Esophagus muscularis mucosa (tissue), 4 donors: Measurements from ENCODE around the gene CDH26. TPM values are rescaled to one million over a fixed set of nuclear protein-coding genes. Genes with fewer than 3 reads are reported as not detected.

ENCODE experiments used
- DNase-seq: peaks from one replicate; pipeline ENCODE4 v3.0.0-alpha.2; 2017; ENCODE audit errors: extremely low spot score
- H3K27ac ChIP-seq, 4 donors: fragments of 200-600 bp; sonication (generic); replicated peaks in 1 of 4; 1 replicate in 3 of 4; 2 replicates in 1 of 4; pipeline ENCODE4 v1.5.1; 2016 to 2019; ENCODE audit warnings: mild to moderate bottlenecking in 1 of 4
- H3K27me3 ChIP-seq, 4 donors: fragments of 200-600 bp; sonication (generic); one replicate each; pipeline versions ENCODE4 v1.5.1 to v1.6.0; 2016 to 2019
- H3K36me3 ChIP-seq, 4 donors: fragments of 200-600 bp; sonication (generic); one replicate each; pipeline ENCODE4 v1.5.1; 2016 to 2019
- H3K4me1 ChIP-seq, 4 donors: fragments of 200-600 bp; sonication (generic); one replicate each; pipeline ENCODE4 v1.5.1; 2016 to 2019
- H3K4me3 ChIP-seq, 4 donors: fragments of 200-600 bp; sonication (generic); 1 replicate in 2 of 4; 2 replicates in 2 of 4; pipeline ENCODE4 v1.5.1; 2016 to 2019; ENCODE audit warnings: mild to moderate bottlenecking in 4 of 4, moderate library complexity in 1 of 4
- H3K9me3 ChIP-seq, 4 donors: fragments of 200-600 bp; sonication (generic); 1 replicate in 3 of 4; 2 replicates in 1 of 4; pipeline ENCODE4 v1.5.1; 2016 to 2019
- CTCF ChIP-seq, 3 experiments: fragments of 200-600 bp in 2 of 3; fragments of 450-650 bp in 1 of 3; sonication (generic) in 2 of 3; IDR thresholded peaks; one replicate each; pipeline ENCODE4 v1.5.1; 2017 to 2019; ENCODE audit warnings: antibody characterized with exemption in 3 of 3, mild to moderate bottlenecking in 2 of 3, moderate library complexity in 1 of 3
- EP300 ChIP-seq: sonication (generic); formaldehyde crosslinking; IDR thresholded peaks from one replicate; pipeline ENCODE4 v1.6.1; 2017; ENCODE audit warnings: antibody characterized with exemption
- POLR2A ChIP-seq: fragments of 450-650 bp; IDR thresholded peaks from one replicate; pipeline ENCODE4 v1.6.1; 2017; ENCODE audit warnings: antibody characterized with exemption, moderate library complexity, mild to moderate bottlenecking, low read depth
- POLR2AphosphoS5 ChIP-seq, 2 donors: sonication (generic); formaldehyde crosslinking; IDR thresholded peaks; one replicate each; pipeline ENCODE4 v1.6.1; 2017; ENCODE audit warnings: antibody characterized with exemption in 2 of 2
- WGBS: methylation state at CpG from one replicate; pipeline ENCODE4 v1.1.5; 2018; 5-methylcytosine and 5-hydroxymethylcytosine counted together
- intact Hi-C: fragments of 100-400 bp; cut with DNase I; formaldehyde crosslinking; loops from one replicate; pipeline ENCODE4 v1.15.1; 2023
- total RNA-seq, 4 donors: library from RNA; depleted of rRNA; stranded (reverse); fragments of >200 nt; gene quantifications; one replicate each; pipeline versions ENCODE4 v1.1.0 to v1.2.1, GENCODE V29; 2016

Gene CDH26
- total RNA-seq, 4 donors from 2014 or later = 0.39 to 1.3 (median 0.82) TPM

DNA sequence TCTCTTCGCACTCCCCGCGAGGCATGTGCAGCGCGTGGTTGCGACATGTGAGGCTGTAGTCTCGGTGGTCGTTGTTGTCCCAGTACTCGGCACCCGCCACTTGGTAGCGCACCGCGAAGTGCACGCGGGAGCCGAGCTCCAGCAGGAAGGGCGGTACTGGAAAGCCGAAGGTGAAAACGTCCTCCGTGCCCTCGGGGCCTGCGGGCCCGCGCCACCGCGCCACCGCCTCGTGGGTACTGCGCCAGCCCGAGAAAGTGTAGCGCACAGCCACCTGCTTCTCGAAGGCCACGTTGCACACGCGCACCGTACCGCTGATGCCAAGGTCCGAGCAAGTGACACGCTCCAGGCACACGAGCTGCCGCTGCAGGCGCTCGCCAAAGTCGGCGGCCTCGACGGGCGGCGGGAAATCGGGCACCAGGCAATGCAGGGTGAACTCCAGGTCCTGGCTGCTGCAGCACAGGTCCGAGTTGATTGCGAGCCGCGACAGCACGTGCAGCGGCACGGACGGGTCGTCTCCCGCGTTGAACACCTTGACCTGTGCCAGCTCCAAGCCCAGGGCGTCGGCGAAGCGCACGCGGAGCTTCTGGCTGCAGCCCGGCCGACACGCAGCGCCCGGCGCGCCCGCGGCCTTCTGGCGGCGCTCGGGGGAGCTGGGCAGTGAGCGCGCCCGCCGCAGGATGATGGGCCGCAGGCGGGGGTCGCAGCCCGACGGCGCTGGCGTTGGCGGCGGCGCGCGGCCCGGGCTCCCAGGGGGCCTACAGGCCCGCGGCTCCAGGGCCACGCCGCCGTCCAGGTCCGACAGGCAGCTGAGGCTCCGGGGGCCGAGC is 19.0 kb upstream of the CDH26 start:
- Histone ChIP-seq H3K27ac (peak overlapping the region; percentile 93 to 99 (median 97)), H3K4me3 (peak overlapping the region; percentile 74 to 84 (median 80)), H3K9me3 (no peaks in the 10 kb centered on the region), H3K4me1 (peaks cover 41 to 61% (median 54%) of the 10 kb centered on the region in 4 donors), H3K27me3 (no peaks in the 10 kb centered on the region), H3K36me3 (peaks cover 6 to 23% (median 15%) of the 10 kb centered on the region in 4 donors)
- 89% methylated on average over 18 of the region's 104 CpGs for WGBS
- DNase-seq = no peak
- intact Hi-C loops = no loop called here
- TF ChIP-seq CTCF (IDR thresholded peaks at IDR 0.05) (no peak), POLR2AphosphoS5 (IDR thresholded peaks at IDR 0.05) (no peak), POLR2A (no peak), EP300 (no peak)

DNA sequence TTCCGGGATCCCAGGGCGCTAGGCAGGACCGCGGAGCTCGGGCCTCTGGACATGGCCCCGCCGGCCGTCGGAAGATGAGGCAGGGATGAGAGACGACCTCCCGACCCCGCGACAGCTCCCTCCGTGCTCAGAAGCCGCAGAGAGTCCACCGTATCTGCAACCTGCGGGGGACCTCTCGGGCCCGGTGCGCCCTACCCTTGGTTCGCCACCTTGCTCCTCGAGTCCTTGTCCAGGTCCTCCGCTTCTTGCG is 18.4 kb upstream of the CDH26 start:
- Histone ChIP-seq H3K27me3 (no peaks in the 10 kb centered on the region), H3K9me3 (no peaks in the 10 kb centered on the region), H3K4me3 (peak overlapping the region; percentile 74 to 84 (median 80)), H3K4me1 (peaks cover 44 to 63% (median 56%) of the 10 kb centered on the region in 4 donors), H3K36me3 (peaks cover 12 to 29% (median 21%) of the 10 kb centered on the region in 4 donors), H3K27ac (peak overlapping the region; percentile 93 to 99 (median 97))
- WGBS = 1% methylated on average over 12 of the region's 24 CpGs
- no peak for DNase-seq
- TF ChIP-seq EP300 (no peak), POLR2AphosphoS5 (IDR thresholded peaks at IDR 0.05) (no peak), POLR2A (no peak), CTCF (IDR thresholded peaks at IDR 0.05) (no peak)
- intact Hi-C loops = no loop called here

- peak; percentile 44 for TF ChIP-seq POLR2A
- peak in 1 of 3 experiments; percentile 16 for TF ChIP-seq CTCF (IDR thresholded peaks at IDR 0.05)
- no peak for TF ChIP-seq EP300
- peak; percentile 89 to 95 for TF ChIP-seq POLR2AphosphoS5 (IDR thresholded peaks at IDR 0.05)
- Histone ChIP-seq H3K9me3 (no peaks in the 10 kb centered on the region), H3K27me3 (no peaks in the 10 kb centered on the region), H3K4me3 (peak within 1 kb of the TSS; percentile 74 to 84 (median 80)), H3K36me3 (peaks cover 12 to 34% (median 21%) of the 10 kb centered on the region in 4 donors), H3K4me1 (peaks cover 49 to 68% (median 61%) of the 10 kb centered on the region in 4 donors), H3K27ac (peak within 1 kb of the TSS; percentile 93 to 99 (median 97))
- under 1% methylated on average over 27 of the region's 57 CpGs for WGBS
- intact Hi-C loops = no loop called here
- peak; percentile 99 for DNase-seq
These were observed 17.9 kb upstream of the CDH26 start, which contains the start of the genes FAM217B and PPP1R3D for GRCh38 chr20:59940129-59940955. TSS of gene FAM217B (plus strand) at chr20:59940389. CDS start at chr20:59943944, 3,555 bp downstream. TSS of gene PPP1R3D (minus strand) at chr20:59940305. CDS start at chr20:59939931, 374 bp downstream.

GRCh38 chr20:59940956-59941294 is 17.3 kb upstream of the CDH26 start:
- WGBS = 0% methylated on average over 4 of the region's 4 CpGs
- no peak for DNase-seq
- no peaks in the 10 kb centered on the region for H3K9me3 ChIP-seq
- H3K36me3 ChIP-seq = peaks cover 12 to 38% (median 21%) of the 10 kb centered on the region in 4 donors
- TF ChIP-seq EP300 (no peak), POLR2A (no peak), CTCF (IDR thresholded peaks at IDR 0.05) (no peak), POLR2AphosphoS5 (IDR thresholded peaks at IDR 0.05) (no peak)
- H3K4me3 ChIP-seq = peak overlapping the region; percentile 74 to 84 (median 80)
- H3K27me3 ChIP-seq = no peaks in the 10 kb centered on the region
- peak overlapping the region; percentile 93 to 99 (median 97) for H3K27ac ChIP-seq
- H3K4me1 ChIP-seq = peaks cover 55 to 74% (median 67%) of the 10 kb centered on the region in 4 donors
- intact Hi-C loops = no loop called here
